HepG2 (cell line): ENCODE data around the gene MAP2K5. TPM values are rescaled to one million over a fixed set of nuclear protein-coding genes. Genes with fewer than 3 reads are reported as not detected.
A peak's percentile ranks its signal among the peaks of the same experiment; 100 is the strongest.

ENCODE experiments used
- E2F1 ChIP-seq: sonication (generic); formaldehyde crosslinking; IDR thresholded peaks from 2 replicates; pipeline ENCODE4 v1.5.0; 2020; ENCODE audit warnings: missing genetic modification reagents
- FOXM1 ChIP-seq: sonication (generic); formaldehyde crosslinking; IDR thresholded peaks from 2 replicates; pipeline ENCODE4 v1.5.0; 2020; ENCODE audit warnings: missing genetic modification reagents
- FOXO4 ChIP-seq: sonication (generic); formaldehyde crosslinking; conservative IDR thresholded peaks from 2 replicates; pipeline ENCODE4 v1.8.1; 2023; ENCODE audit warnings: missing genetic modification reagents
- NR2C2 ChIP-seq: sonication (generic); formaldehyde crosslinking; IDR thresholded peaks from 2 replicates; pipeline ENCODE4 v1.4.0; 2020; ENCODE audit warnings: missing genetic modification reagents, mild to moderate bottlenecking, moderate library complexity, borderline replicate concordance
- RFX1 ChIP-seq: fragments of 450-650 bp; IDR thresholded peaks from 2 replicates; pipeline ENCODE4 v1.6.1; 2017
- SIN3A ChIP-seq: IDR thresholded peaks from 2 replicates; pipeline ENCODE4 v1.6.1; 2011; ENCODE audit warnings: low read depth, mild to moderate bottlenecking, control low read depth, low read length, borderline replicate concordance
- SP1 ChIP-seq, 2 experiments: fragments of 450-650 bp in 1 of 2; sonication (generic) in 1 of 2; formaldehyde crosslinking in 1 of 2; IDR thresholded peaks; 2 replicates each; pipeline versions ENCODE4 v1.4.0 to v1.6.1; 2016 to 2020; ENCODE audit warnings: missing genetic modification reagents in 1 of 2
- SSRP1 ChIP-seq: IDR thresholded peaks from 2 replicates; pipeline ENCODE4 v1.6.1; 2016; ENCODE audit warnings: control low read depth
- TARDBP ChIP-seq: sonication (generic); formaldehyde crosslinking; IDR thresholded peaks from 2 replicates; pipeline ENCODE4 v1.8.0; 2022; ENCODE audit warnings: mild to moderate bottlenecking, missing genetic modification reagents
- ZNF282 ChIP-seq: fragments of 450-650 bp; IDR thresholded peaks from 2 replicates; pipeline ENCODE4 v1.6.1; 2018; ENCODE audit not compliant: partially characterized antibody
- ZNF382 ChIP-seq: sonication (generic); formaldehyde crosslinking; IDR thresholded peaks from 2 replicates; pipeline ENCODE4 v1.5.0; 2020; ENCODE audit warnings: missing genetic modification reagents, mild to moderate bottlenecking, borderline replicate concordance
- ZNF589 ChIP-seq: sonication (generic); formaldehyde crosslinking; conservative IDR thresholded peaks from 2 replicates; pipeline ENCODE4 v1.8.0; 2022; ENCODE audit warnings: mild to moderate bottlenecking, moderate library complexity, missing genetic modification reagents
- ZNF598 ChIP-seq: sonication (generic); formaldehyde crosslinking; IDR thresholded peaks from 2 replicates; pipeline ENCODE4 v1.5.1; 2020; ENCODE audit warnings: mild to moderate bottlenecking, missing genetic modification reagents, borderline replicate concordance
- ZNF660 ChIP-seq: sonication (generic); formaldehyde crosslinking; IDR thresholded peaks from 2 replicates; pipeline ENCODE4 v1.5.1; 2020; ENCODE audit warnings: mild to moderate bottlenecking, low read depth, missing genetic modification reagents, borderline replicate concordance
- polyA plus RNA-seq, 8 experiments: library from polyadenylated mRNA; depleted of rRNA in 3 of 8; stranded (reverse) in 7 of 8; unstranded in 1 of 8; fragments of >200 nt; fragmentation: Illumina TruSeq in 4 of 8; extraction: Trizol in 4 of 8; gene quantifications; 2 replicates each; pipeline versions ENCODE4 v1.2.1 to v1.2.3, GENCODE V29; 2011 to 2016; ENCODE audit warnings: low read depth in 4 of 8, missing spikeins in 1 of 8, mixed read lengths in 1 of 8; ENCODE audit not compliant: insufficient read depth in 1 of 8
- total RNA-seq, 5 experiments: library from RNA; depleted of rRNA; stranded (reverse); fragments of >200 nt; fragmentation: Illumina TruSeq; extraction: Trizol; gene quantifications; 2 replicates each; pipeline ENCODE4 v1.2.3, GENCODE V29; 2016; ENCODE audit warnings: low read depth in 1 of 5
- TF ChIP-seq, protein P1 (sequence below): sonication (generic); formaldehyde crosslinking; IDR thresholded peaks from 2 replicates; pipeline ENCODE4 v1.8.1; 2023; ENCODE audit warnings: missing genetic modification reagents, inconsistent platforms, borderline replicate concordance
- TF ChIP-seq, protein P2 (sequence below): IDR thresholded peaks from 2 replicates; pipeline ENCODE4 v1.4.0; 2020; ENCODE audit warnings: mild to moderate bottlenecking, missing genetic modification reagents
- TF ChIP-seq, protein P3 (sequence below): sonication (generic); formaldehyde crosslinking; IDR thresholded peaks from 2 replicates; pipeline ENCODE4 v1.4.0; 2020; ENCODE audit warnings: missing genetic modification reagents, borderline replicate concordance

MAP2K5 gene
- total and polyA plus RNA-seq, 2 of the 13 experiments (the other 11 are each of a cell fraction or from before 2014, with no cell fraction given), result 4.0 to 4.3 TPM

- no peak for TF ChIP-seq TARDBP
- TF ChIP-seq, protein P1, sequence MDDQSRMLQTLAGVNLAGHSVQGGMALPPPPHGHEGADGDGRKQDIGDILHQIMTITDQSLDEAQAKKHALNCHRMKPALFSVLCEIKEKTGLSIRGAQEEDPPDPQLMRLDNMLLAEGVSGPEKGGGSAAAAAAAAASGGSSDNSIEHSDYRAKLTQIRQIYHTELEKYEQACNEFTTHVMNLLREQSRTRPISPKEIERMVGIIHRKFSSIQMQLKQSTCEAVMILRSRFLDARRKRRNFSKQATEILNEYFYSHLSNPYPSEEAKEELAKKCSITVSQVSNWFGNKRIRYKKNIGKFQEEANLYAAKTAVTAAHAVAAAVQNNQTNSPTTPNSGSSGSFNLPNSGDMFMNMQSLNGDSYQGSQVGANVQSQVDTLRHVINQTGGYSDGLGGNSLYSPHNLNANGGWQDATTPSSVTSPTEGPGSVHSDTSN (CRISPR knock-in tag), result no peak
- TF ChIP-seq SIN3A, result no peak
- TF ChIP-seq ZNF282, result no peak
- TF ChIP-seq, protein P2, sequence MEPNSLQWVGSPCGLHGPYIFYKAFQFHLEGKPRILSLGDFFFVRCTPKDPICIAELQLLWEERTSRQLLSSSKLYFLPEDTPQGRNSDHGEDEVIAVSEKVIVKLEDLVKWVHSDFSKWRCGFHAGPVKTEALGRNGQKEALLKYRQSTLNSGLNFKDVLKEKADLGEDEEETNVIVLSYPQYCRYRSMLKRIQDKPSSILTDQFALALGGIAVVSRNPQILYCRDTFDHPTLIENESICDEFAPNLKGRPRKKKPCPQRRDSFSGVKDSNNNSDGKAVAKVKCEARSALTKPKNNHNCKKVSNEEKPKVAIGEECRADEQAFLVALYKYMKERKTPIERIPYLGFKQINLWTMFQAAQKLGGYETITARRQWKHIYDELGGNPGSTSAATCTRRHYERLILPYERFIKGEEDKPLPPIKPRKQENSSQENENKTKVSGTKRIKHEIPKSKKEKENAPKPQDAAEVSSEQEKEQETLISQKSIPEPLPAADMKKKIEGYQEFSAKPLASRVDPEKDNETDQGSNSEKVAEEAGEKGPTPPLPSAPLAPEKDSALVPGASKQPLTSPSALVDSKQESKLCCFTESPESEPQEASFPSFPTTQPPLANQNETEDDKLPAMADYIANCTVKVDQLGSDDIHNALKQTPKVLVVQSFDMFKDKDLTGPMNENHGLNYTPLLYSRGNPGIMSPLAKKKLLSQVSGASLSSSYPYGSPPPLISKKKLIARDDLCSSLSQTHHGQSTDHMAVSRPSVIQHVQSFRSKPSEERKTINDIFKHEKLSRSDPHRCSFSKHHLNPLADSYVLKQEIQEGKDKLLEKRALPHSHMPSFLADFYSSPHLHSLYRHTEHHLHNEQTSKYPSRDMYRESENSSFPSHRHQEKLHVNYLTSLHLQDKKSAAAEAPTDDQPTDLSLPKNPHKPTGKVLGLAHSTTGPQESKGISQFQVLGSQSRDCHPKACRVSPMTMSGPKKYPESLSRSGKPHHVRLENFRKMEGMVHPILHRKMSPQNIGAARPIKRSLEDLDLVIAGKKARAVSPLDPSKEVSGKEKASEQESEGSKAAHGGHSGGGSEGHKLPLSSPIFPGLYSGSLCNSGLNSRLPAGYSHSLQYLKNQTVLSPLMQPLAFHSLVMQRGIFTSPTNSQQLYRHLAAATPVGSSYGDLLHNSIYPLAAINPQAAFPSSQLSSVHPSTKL (CRISPR knock-in tag), result peak; percentile 20; the same call in 1 of the 2 replicates
- no peak for TF ChIP-seq ZNF589 (CRISPR knock-in tag)
- no peak; the same call in 1 of the 2 replicates for TF ChIP-seq ZNF598 (CRISPR knock-in tag)
- TF ChIP-seq ZNF382, result no peak
- TF ChIP-seq RFX1, result no peak
- no peak for TF ChIP-seq SSRP1 (CRISPR knock-in tag)
- peak; percentile 65; the same call in 1 of the 2 replicates for TF ChIP-seq E2F1 (CRISPR knock-in tag)
- TF ChIP-seq SP1 (IDR thresholded peaks at IDR 0.05), result no peak
- no peak for TF ChIP-seq SP1 (CRISPR knock-in tag; IDR thresholded peaks at IDR 0.05)
- no peak for TF ChIP-seq FOXO4 (CRISPR knock-in tag)
- TF ChIP-seq NR2C2 (CRISPR knock-in tag), result peak; percentile 25; the same call in 1 of the 2 replicates
- TF ChIP-seq, protein P3, sequence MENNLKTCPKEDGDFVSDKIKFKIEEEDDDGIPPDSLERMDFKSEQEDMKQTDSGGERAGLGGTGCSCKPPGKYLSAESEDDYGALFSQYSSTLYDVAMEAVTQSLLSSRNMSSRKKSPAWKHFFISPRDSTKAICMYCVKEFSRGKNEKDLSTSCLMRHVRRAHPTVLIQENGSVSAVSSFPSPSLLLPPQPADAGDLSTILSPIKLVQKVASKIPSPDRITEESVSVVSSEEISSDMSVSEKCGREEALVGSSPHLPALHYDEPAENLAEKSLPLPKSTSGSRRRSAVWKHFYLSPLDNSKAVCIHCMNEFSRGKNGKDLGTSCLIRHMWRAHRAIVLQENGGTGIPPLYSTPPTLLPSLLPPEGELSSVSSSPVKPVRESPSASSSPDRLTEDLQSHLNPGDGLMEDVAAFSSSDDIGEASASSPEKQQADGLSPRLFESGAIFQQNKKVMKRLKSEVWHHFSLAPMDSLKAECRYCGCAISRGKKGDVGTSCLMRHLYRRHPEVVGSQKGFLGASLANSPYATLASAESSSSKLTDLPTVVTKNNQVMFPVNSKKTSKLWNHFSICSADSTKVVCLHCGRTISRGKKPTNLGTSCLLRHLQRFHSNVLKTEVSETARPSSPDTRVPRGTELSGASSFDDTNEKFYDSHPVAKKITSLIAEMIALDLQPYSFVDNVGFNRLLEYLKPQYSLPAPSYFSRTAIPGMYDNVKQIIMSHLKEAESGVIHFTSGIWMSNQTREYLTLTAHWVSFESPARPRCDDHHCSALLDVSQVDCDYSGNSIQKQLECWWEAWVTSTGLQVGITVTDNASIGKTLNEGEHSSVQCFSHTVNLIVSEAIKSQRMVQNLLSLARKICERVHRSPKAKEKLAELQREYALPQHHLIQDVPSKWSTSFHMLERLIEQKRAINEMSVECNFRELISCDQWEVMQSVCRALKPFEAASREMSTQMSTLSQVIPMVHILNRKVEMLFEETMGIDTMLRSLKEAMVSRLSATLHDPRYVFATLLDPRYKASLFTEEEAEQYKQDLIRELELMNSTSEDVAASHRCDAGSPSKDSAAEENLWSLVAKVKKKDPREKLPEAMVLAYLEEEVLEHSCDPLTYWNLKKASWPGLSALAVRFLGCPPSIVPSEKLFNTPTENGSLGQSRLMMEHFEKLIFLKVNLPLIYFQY (CRISPR knock-in tag), result no peak
- TF ChIP-seq FOXM1 (CRISPR knock-in tag), result no peak
- TF ChIP-seq ZNF660, result no peak
Measured at GRCh38 chr15:67839929-67840748, 297.6 kb downstream of the MAP2K5 start, which contains the start of gene RNU6-1 (continued).
